HepG2 (cell line): Measurements from ENCODE around the gene PTEN. TPM values are rescaled to one million over a fixed set of nuclear protein-coding genes. Genes with fewer than 3 reads are reported as not detected.
A peak's percentile ranks its signal among the peaks of the same experiment; 100 is the strongest.

ENCODE experiments used
- ATAC-seq: fragments of 200-7000 bp; cut with Tn5 transposase; 3 replicates; pipeline ENCODE4 v1.9.1; 2020; ENCODE audit warnings: mild to moderate bottlenecking, moderate library complexity
- BruUV-seq: library from RNA; stranded (reverse); fragments of 400-500 nt; replicated peaks from 2 replicates; lab custom pipeline; 2021; lab: Mats Ljungman, UMichigan
- CTCF ChIA-PET: fragments of 300-600 bp; formaldehyde crosslinking; extraction: SDS; loops from one replicate; lab custom pipeline; 2021; ENCODE audit warnings: low total read pairs, inconsistent platforms, low intra/inter-chr PET ratio; lab: Yijun Ruan, JAX
- POLR2A ChIA-PET: fragments of 350-600 bp; sonication (Branson Sonifier 250); formaldehyde crosslinking; loops from one replicate; lab custom pipeline; 2020; ENCODE audit warnings: antibody characterized with exemption, inconsistent platforms; lab: Yijun Ruan, JAX
- DNase-seq: peaks from one replicate; pipeline ENCODE4 v3.0.0-alpha.2; 2015; ENCODE audit warnings: low spot score
- FAIRE-seq: peaks from 3 replicates; lab custom pipeline; 2011; peaks lifted over from hg19 to GRCh38; lab: Jason Lieb, UNC
- H2AFZ ChIP-seq: one replicate; pipeline ENCODE4 v1.6.1; 2011; ENCODE audit warnings: low read length, inconsistent platforms
- H3K27ac ChIP-seq: fragments of 300-600 bp; 3 replicates; pipeline ENCODE4 v1.8.0; 2011; ENCODE audit warnings: mixed run types, mild to moderate bottlenecking, mixed read lengths, low read length, inconsistent platforms; ENCODE audit not compliant: insufficient read depth; ENCODE audit errors: extremely low read length
- H3K27me3 ChIP-seq, 2 experiments: fragments of 200-600 bp in 1 of 2; 2 replicates in 1 of 2; 3 replicates in 1 of 2; pipeline versions ENCODE4 v1.6.0 to v1.8.0; 2011; ENCODE audit warnings: low read length in 2 of 2, mild to moderate bottlenecking in 2 of 2, moderate library complexity in 2 of 2, inconsistent platforms in 1 of 2; ENCODE audit not compliant: insufficient read depth in 2 of 2, control insufficient read depth in 1 of 2
- H3K36me3 ChIP-seq, 2 experiments: fragments of 200-600 bp in 1 of 2; replicated peaks in 1 of 2; 2 replicates in 1 of 2; 3 replicates in 1 of 2; pipeline versions ENCODE4 v1.5.1 to v1.8.0; 2011; ENCODE audit warnings: low read length in 2 of 2, inconsistent platforms in 1 of 2; ENCODE audit not compliant: insufficient read depth in 2 of 2, control insufficient read depth in 1 of 2
- H3K4me1 ChIP-seq: 2 replicates; pipeline ENCODE4 v1.5.1; 2012; ENCODE audit warnings: low read length, inconsistent platforms; ENCODE audit not compliant: insufficient read depth
- H3K4me2 ChIP-seq: 2 replicates; pipeline ENCODE4 v1.6.0; 2011; ENCODE audit warnings: low read depth, low read length, inconsistent platforms
- H3K4me3 ChIP-seq, 3 experiments: fragments of 200-600 bp in 1 of 3; sonication (generic), shearing (Covaris generic) in 1 of 3; replicated peaks in 1 of 3; 2 replicates each; pipeline ENCODE4 v1.5.1; 2011 to 2016; ENCODE audit warnings: low read length in 3 of 3, inconsistent platforms in 2 of 3, low read depth in 2 of 3, mild to moderate bottlenecking in 2 of 3, control low read depth in 1 of 3, mixed read lengths in 1 of 3; ENCODE audit not compliant: insufficient read depth in 1 of 3
- H3K79me2 ChIP-seq: one replicate; pipeline ENCODE4 v1.6.1; 2011; ENCODE audit warnings: low read length, inconsistent platforms; ENCODE audit not compliant: insufficient read depth
- H3K9ac ChIP-seq: 2 replicates; pipeline ENCODE4 v1.6.0; 2011; ENCODE audit warnings: mild to moderate bottlenecking, low read depth, low read length, inconsistent platforms; ENCODE audit not compliant: insufficient read depth
- H3K9me3 ChIP-seq: 2 replicates; pipeline ENCODE4 v1.5.1; 2012; ENCODE audit warnings: mild to moderate bottlenecking, low read length
- H4K20me1 ChIP-seq: 2 replicates; pipeline ENCODE4 v1.6.0; 2011; ENCODE audit warnings: inconsistent platforms, mild to moderate bottlenecking, low read length, moderate library complexity; ENCODE audit not compliant: insufficient read depth
- ARID5B ChIP-seq: IDR thresholded peaks from 2 replicates; pipeline ENCODE4 v1.4.0; 2020; ENCODE audit warnings: mild to moderate bottlenecking, missing genetic modification reagents
- FOSL2 ChIP-seq: sonication (generic); formaldehyde crosslinking; IDR thresholded peaks from 2 replicates; pipeline ENCODE4 v1.4.0; 2020; ENCODE audit warnings: missing genetic modification reagents
- FOXP1 ChIP-seq, 2 experiments: fragments of 450-650 bp in 1 of 2; IDR thresholded peaks; 2 replicates each; pipeline ENCODE4 v1.6.1; 2017 to 2018; ENCODE audit warnings: antibody characterized with exemption in 1 of 2
- ZNF24 ChIP-seq: fragments of 450-650 bp; IDR thresholded peaks from 2 replicates; pipeline ENCODE4 v1.6.1; 2017; ENCODE audit warnings: antibody characterized with exemption, mild to moderate bottlenecking
- ZNF652 ChIP-seq: IDR thresholded peaks from 2 replicates; pipeline ENCODE4 v1.6.1; 2016; ENCODE audit warnings: low read depth, borderline replicate concordance
- WGBS: methylation state at CpG from one replicate; pipeline ENCODE4 v1.1.6; 2017; ENCODE audit warnings: low lambda C conversion rate; 5-methylcytosine and 5-hydroxymethylcytosine counted together
- in situ Hi-C: cut with HindIII; loops from 2 replicates; pipeline ENCODE4 v1.10.0; 2017; ENCODE audit warnings: low pct_unique_long_range_greater_than_20kb; ENCODE audit not compliant: extremely low pct_ligation_motif_present
- intact Hi-C: fragments of 100-400 bp; cut with micrococcal nuclease; formaldehyde crosslinking; loops from one replicate; pipeline ENCODE4 v1.10.0; 2022; ENCODE audit not compliant: unreplicated experiment
- polyA plus RNA-seq, 8 experiments: library from polyadenylated mRNA; depleted of rRNA in 3 of 8; stranded (reverse) in 7 of 8; unstranded in 1 of 8; fragments of >200 nt; fragmentation: Illumina TruSeq in 4 of 8; extraction: Trizol in 4 of 8; gene quantifications; 2 replicates each; pipeline versions ENCODE4 v1.2.1 to v1.2.3, GENCODE V29; 2011 to 2016; ENCODE audit warnings: low read depth in 4 of 8, missing spikeins in 1 of 8, mixed read lengths in 1 of 8; ENCODE audit not compliant: insufficient read depth in 1 of 8
- total RNA-seq, 5 experiments: library from RNA; depleted of rRNA; stranded (reverse); fragments of >200 nt; fragmentation: Illumina TruSeq; extraction: Trizol; gene quantifications; 2 replicates each; pipeline ENCODE4 v1.2.3, GENCODE V29; 2016; ENCODE audit warnings: low read depth in 1 of 5

The PTEN gene
- total and polyA plus RNA-seq, 2 of the 13 experiments (the other 11 are each of a cell fraction or from before 2014, with no cell fraction given), result 30.3 to 61.3 TPM

- no peak overlapping the region for H3K27ac ChIP-seq
- WGBS, result 0% methylated on average over 1 of the region's 1 CpG
- H3K9ac ChIP-seq, result no peak overlapping the region
- POLR2A ChIA-PET, result no interaction called here
- H3K36me3 ChIP-seq, result no peaks in the 10 kb centered on the region
- intact Hi-C loops (no loop called here), in situ Hi-C loops (no loop called here)
- ATAC-seq, result no peak
- no peaks in the 10 kb centered on the region for H3K79me2 ChIP-seq
- FAIRE-seq, result no peak
- BruUV-seq, result no TSS peak
- H3K4me2 ChIP-seq, result no peak overlapping the region
- no peaks in the 10 kb centered on the region for H3K9me3 ChIP-seq
- no peaks in the 10 kb centered on the region for H4K20me1 ChIP-seq
- H3K4me1 ChIP-seq, result peaks cover 6% of the 10 kb centered on the region; the same call in 1 of the 2 replicates
- no peaks in the 10 kb centered on the region for H3K27me3 ChIP-seq
- TF ChIP-seq ARID5B, result 0 out of 2 replicates have a peak, but pooled peaks have one; percentile 18
- no peak for TF ChIP-seq FOXP1 (IDR thresholded peaks at IDR 0.05)
- 0 out of 2 replicates have a peak, but pooled peaks have one; percentile 9 for TF ChIP-seq FOXP1 (CRISPR knock-in tag; IDR thresholded peaks at IDR 0.05)
- no peak for TF ChIP-seq ZNF24
- TF ChIP-seq ZNF652 (CRISPR knock-in tag), result no peak
- TF ChIP-seq FOSL2 (CRISPR knock-in tag), result peak; percentile 63
- H2AFZ ChIP-seq, result no peak overlapping the region
- no peak overlapping the region for H3K4me3 ChIP-seq
- CTCF ChIA-PET, result no interaction called here
- DNase-seq, result no peak
Measured at GRCh38 chr10:88008866-88009470, 145.5 kb downstream of the PTEN start.
